H1 (cell line): ENCODE data around the gene HRH4. TPM values are rescaled to one million over a fixed set of nuclear protein-coding genes. Genes with fewer than 3 reads are reported as not detected.

ENCODE experiments used
- CTBP2 ChIP-seq: IDR thresholded peaks from 2 replicates; pipeline ENCODE4 v1.7.0; 2011; ENCODE audit warnings: borderline replicate concordance, mild to moderate bottlenecking, moderate library complexity, mixed read lengths, low read length; ENCODE audit not compliant: insufficient read depth, insufficient read length
- EZH2 ChIP-seq: fragments of 200-600 bp; sonication (generic); IDR thresholded peaks from 2 replicates; pipeline ENCODE4 v1.7.1; 2012; ENCODE audit warnings: low read depth, mild to moderate bottlenecking, moderate library complexity, low read length, inconsistent platforms; ENCODE audit not compliant: severe bottlenecking
- NANOG ChIP-seq: IDR thresholded peaks from 2 replicates; pipeline ENCODE4 v1.6.1; 2011; ENCODE audit warnings: low read length, low read depth, mild to moderate bottlenecking, inconsistent platforms; ENCODE audit not compliant: insufficient read depth, poor library complexity, severe bottlenecking
- RAD21 ChIP-seq, 2 experiments: IDR thresholded peaks in 1 of 2; conservative IDR thresholded peaks in 1 of 2; 2 replicates each; pipeline ENCODE4 v1.6.1; 2011; ENCODE audit warnings: low read depth in 2 of 2, low read length in 2 of 2, improper control_type of control experiment in 1 of 2, inconsistent platforms in 1 of 2, mild to moderate bottlenecking in 1 of 2, moderate library complexity in 1 of 2
- RBBP5 ChIP-seq: IDR thresholded peaks from 2 replicates; pipeline ENCODE4 v1.7.1; 2012; ENCODE audit warnings: low read depth, mild to moderate bottlenecking, inconsistent platforms, low read length, moderate library complexity, borderline replicate concordance
- SP4 ChIP-seq: IDR thresholded peaks from 2 replicates; pipeline ENCODE4 v1.6.1; 2012; ENCODE audit warnings: low read length, inconsistent platforms
- polyA plus RNA-seq, 7 experiments: library from polyadenylated mRNA; depleted of rRNA in 3 of 7; stranded (reverse) in 5 of 7; unstranded in 2 of 7; fragments of >200 nt in 5 of 7; fragments of 200-250 nt in 2 of 7; gene quantifications; 1 replicate in 5 of 7; 2 replicates in 1 of 7; 4 replicates in 1 of 7; pipeline versions ENCODE4 v1.2.1 to v1.2.3, GENCODE V29; 2011 to 2013; ENCODE audit warnings: missing spikeins in 2 of 7, mixed read lengths in 2 of 7
- total RNA-seq: library from RNA; stranded (reverse); fragmentation: NEBNext Ultra II Directional; extraction: Animal tissue kit (Norgen Biotek cat#: 25700); gene quantifications from 2 replicates; pipeline ENCODE4 v1.2.1, GENCODE V29; 2021

Gene HRH4
- total and polyA plus RNA-seq, 2 of the 8 experiments (the other 6 are each of a cell fraction or from before 2014, with no cell fraction given), result 0.03 TPM; not detected in 1

GRCh38 chr18:24500217-24500616 lies 39.8 kb downstream of the HRH4 start (continued):
- TF ChIP-seq NANOG, result no peak
- no peak for TF ChIP-seq EZH2
- no peak for TF ChIP-seq SP4
- no peak for TF ChIP-seq RAD21 (IDR thresholded peaks at IDR 0.05 in 1 of 2, conservative IDR thresholded peaks at IDR 0.05 in 1 of 2; ENCODE audit: low read depth in 2 of 2, low read length in 2 of 2)
- TF ChIP-seq CTBP2, result no peak
- no peak for TF ChIP-seq RBBP5
